ENCODE measurements around the gene KAZN.

DNA sequence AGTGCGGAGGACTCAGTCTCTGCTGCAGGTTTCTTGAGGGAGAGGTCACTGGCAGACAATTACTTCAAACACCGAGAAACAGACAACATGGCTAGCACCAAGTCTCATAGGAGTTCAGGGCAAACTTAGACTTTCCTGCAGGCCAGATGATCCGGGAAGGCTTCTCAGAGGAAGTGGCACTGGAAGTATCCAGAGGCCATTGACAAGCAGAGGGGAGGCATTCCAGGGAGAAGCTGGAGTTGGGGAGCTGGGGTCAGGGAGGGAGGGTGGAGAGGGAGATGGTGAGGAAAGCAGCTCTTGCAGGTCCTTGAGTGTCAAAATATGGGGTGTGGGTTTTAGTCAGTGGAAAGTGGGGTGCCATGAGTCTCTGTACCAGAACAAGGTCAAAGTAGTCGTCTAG, 147.9 kb downstream of the KAZN start:
- TF ChIP-seq, protein P1, sequence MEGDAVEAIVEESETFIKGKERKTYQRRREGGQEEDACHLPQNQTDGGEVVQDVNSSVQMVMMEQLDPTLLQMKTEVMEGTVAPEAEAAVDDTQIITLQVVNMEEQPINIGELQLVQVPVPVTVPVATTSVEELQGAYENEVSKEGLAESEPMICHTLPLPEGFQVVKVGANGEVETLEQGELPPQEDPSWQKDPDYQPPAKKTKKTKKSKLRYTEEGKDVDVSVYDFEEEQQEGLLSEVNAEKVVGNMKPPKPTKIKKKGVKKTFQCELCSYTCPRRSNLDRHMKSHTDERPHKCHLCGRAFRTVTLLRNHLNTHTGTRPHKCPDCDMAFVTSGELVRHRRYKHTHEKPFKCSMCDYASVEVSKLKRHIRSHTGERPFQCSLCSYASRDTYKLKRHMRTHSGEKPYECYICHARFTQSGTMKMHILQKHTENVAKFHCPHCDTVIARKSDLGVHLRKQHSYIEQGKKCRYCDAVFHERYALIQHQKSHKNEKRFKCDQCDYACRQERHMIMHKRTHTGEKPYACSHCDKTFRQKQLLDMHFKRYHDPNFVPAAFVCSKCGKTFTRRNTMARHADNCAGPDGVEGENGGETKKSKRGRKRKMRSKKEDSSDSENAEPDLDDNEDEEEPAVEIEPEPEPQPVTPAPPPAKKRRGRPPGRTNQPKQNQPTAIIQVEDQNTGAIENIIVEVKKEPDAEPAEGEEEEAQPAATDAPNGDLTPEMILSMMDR (conservative IDR thresholded peaks at IDR 0.05; ENCODE audit: low read length), result no peak
- no peak for TF ChIP-seq EZH2phosphoT487 (IDR thresholded peaks at IDR 0.05; ENCODE audit: borderline replicate concordance)
